RWPE1 (cell line): ENCODE data around the gene CERS2.

Experiments
- CTCF ChIA-PET: fragments of 350-600 bp; sonication (Branson Sonifier 250); formaldehyde crosslinking; extraction: SDS; loops from one replicate; lab custom pipeline; 2021; lab: Yijun Ruan, JAX
- POLR2A ChIA-PET: fragments of 400-600 bp; formaldehyde crosslinking; extraction: SDS; loops from one replicate; lab custom pipeline; 2020; ENCODE audit warnings: antibody characterized with exemption; ENCODE audit not compliant: low non-redundant PET; lab: Yijun Ruan, JAX
- DNase-seq: peaks from one replicate; pipeline ENCODE4 v3.0.0; 2012; ENCODE audit warnings: low spot score
- H3K27ac ChIP-seq: fragments of 450-650 bp; 2 replicates; pipeline ENCODE4 v1.5.1; 2017
- TF ChIP-seq, protein P1 (sequence below): fragments of 450-650 bp; conservative IDR thresholded peaks from 2 replicates; pipeline ENCODE4 v1.5.1; 2017; ENCODE audit warnings: low read depth, mild to moderate bottlenecking

The CERS2 gene

DNA sequence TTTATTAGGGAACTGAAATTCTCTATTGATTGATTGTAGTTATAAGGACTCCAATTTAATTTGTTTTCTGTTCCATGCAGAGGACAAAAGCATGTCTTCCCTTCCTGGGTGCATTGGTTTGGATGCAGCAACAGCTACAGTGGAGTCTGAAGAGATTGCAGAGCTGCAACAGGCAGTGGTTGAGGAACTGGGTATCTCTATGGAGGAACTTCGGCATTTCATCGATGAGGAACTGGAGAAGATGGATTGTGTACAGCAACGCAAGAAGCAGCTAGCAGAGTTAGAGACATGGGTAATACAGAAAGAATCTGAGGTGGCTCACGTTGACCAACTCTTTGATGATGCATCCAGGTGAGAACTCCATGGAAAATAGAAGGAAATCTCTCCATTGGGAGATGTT is 47.0 kb downstream of the CERS2 start:
- DNase-seq = no peak
- ChIA-PET POLR2A (no interaction called here), CTCF (no interaction called here)
- TF ChIP-seq, protein P1, sequence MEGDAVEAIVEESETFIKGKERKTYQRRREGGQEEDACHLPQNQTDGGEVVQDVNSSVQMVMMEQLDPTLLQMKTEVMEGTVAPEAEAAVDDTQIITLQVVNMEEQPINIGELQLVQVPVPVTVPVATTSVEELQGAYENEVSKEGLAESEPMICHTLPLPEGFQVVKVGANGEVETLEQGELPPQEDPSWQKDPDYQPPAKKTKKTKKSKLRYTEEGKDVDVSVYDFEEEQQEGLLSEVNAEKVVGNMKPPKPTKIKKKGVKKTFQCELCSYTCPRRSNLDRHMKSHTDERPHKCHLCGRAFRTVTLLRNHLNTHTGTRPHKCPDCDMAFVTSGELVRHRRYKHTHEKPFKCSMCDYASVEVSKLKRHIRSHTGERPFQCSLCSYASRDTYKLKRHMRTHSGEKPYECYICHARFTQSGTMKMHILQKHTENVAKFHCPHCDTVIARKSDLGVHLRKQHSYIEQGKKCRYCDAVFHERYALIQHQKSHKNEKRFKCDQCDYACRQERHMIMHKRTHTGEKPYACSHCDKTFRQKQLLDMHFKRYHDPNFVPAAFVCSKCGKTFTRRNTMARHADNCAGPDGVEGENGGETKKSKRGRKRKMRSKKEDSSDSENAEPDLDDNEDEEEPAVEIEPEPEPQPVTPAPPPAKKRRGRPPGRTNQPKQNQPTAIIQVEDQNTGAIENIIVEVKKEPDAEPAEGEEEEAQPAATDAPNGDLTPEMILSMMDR = no peak
- no peak overlapping the region for H3K27ac ChIP-seq

GRCh38 chr1:150926097-150926741 is 48.4 kb downstream of the CERS2 start, which contains the start of gene SETDB1:
Gene SETDB1, plus strand, starts transcription at chr1:150926363. Its CDS starts 1,352 bp downstream, at chr1:150927715.
- CTCF ChIA-PET = interaction anchor here (0.6 to 0.7 kb wide), 2 partner anchors 11 to 100 kb away, joined by 3 read pairs; no protein-coding TSS in a partner anchor
- TF ChIP-seq, protein P1 = no peak
- DNase-seq = peak; percentile 92
- POLR2A ChIA-PET = no interaction called here
- peak within 1 kb of the TSS; percentile 89 for H3K27ac ChIP-seq

DNA sequence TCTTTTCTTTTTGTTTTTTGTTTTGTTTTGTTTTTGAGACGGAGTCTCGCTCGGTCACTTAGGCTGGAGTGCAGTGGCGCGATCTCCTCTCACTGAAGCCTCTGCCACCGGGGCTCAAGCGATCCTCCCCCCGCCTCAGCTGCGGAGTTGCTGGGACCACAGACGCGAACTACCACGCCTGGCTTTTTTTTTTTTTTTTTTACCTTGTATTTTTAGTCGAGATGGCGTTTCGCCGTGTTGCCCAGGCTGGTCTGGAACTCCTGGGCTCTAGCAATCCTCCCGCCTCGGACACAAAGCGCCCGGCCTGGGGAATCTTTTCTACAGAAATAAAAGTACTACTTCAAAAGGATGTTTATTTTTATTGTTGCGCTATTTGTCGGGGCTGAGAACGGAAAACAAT is 49.6 kb downstream of the CERS2 start:
- ChIA-PET POLR2A (interaction anchor here (0.7 kb wide), 1 partner anchor 104 kb away, joined by 18 read pairs; no protein-coding TSS in a partner anchor), CTCF (no interaction called here)
- H3K27ac ChIP-seq = peak overlapping the region; percentile 89
- TF ChIP-seq, protein P1 = no peak
- no peak for DNase-seq

- POLR2A ChIA-PET = no interaction called here
- peak overlapping the region; percentile 57 for H3K27ac ChIP-seq
- CTCF ChIA-PET = interaction anchor here (0.6 to 1.6 kb wide), 10 partner anchors 10 to 362 kb away, joined by 3 to 5 read pairs (median 3); no protein-coding TSS in a partner anchor
- DNase-seq = peak; percentile 86
- TF ChIP-seq, protein P1 = peak; percentile 84
Measured at GRCh38 chr1:150922519-150922975, 52.1 kb downstream of the CERS2 start.

GRCh38 chr1:150917387-150917786 is 57.2 kb downstream of the CERS2 start:
- CTCF ChIA-PET = no interaction called here
- no peak overlapping the region for H3K27ac ChIP-seq

More at GRCh38 chr1:150917387-150917786, 57.2 kb downstream of the CERS2 start:
- POLR2A ChIA-PET = no interaction called here
- TF ChIP-seq, protein P1 = no peak
- no peak for DNase-seq
